IMR-90 (cell line): ENCODE measurements around the gene DND1.

Experiments
- CTCF ChIP-seq: conservative IDR thresholded peaks from 2 replicates; pipeline ENCODE4 v1.5.1; 2012; ENCODE audit warnings: mild to moderate bottlenecking, low read depth, low read length, improper control_type of control experiment
- FOS ChIP-seq: fragments of 150-350 bp; IDR thresholded peaks from 2 replicates; pipeline ENCODE4 v1.6.1; 2016; ENCODE audit warnings: low read depth, low read length
- MAZ ChIP-seq: IDR thresholded peaks from 2 replicates; pipeline ENCODE4 v1.6.1; 2012; ENCODE audit warnings: low read depth, mild to moderate bottlenecking, low read length, improper control_type of control experiment, moderate library complexity, borderline replicate concordance
- MXI1 ChIP-seq: IDR thresholded peaks from 2 replicates; pipeline ENCODE4 v1.6.1; 2012; ENCODE audit warnings: low read depth, mild to moderate bottlenecking, low read length, moderate library complexity, borderline replicate concordance
- POLR2A ChIP-seq: IDR thresholded peaks from 2 replicates; pipeline ENCODE4 v1.6.1; 2012; ENCODE audit warnings: mild to moderate bottlenecking, low read depth, low read length

GRCh38 chr5:140700177-140701144, 27.1 kb upstream of the DND1 start, which contains the start of gene ZMAT2:
- TF ChIP-seq POLR2A (peak; percentile 90), FOS (no peak), CTCF (no peak), MXI1 (no peak), MAZ (no peak)
